GM15510 (cell line): ENCODE data around the gene TNS3.

Experiments used
- POLR2A ChIP-seq: IDR thresholded peaks from 3 replicates; pipeline ENCODE4 v1.6.1; 2011; ENCODE audit warnings: borderline replicate concordance; ENCODE audit not compliant: insufficient read length; ENCODE audit errors: extremely low read depth

Gene TNS3

DNA sequence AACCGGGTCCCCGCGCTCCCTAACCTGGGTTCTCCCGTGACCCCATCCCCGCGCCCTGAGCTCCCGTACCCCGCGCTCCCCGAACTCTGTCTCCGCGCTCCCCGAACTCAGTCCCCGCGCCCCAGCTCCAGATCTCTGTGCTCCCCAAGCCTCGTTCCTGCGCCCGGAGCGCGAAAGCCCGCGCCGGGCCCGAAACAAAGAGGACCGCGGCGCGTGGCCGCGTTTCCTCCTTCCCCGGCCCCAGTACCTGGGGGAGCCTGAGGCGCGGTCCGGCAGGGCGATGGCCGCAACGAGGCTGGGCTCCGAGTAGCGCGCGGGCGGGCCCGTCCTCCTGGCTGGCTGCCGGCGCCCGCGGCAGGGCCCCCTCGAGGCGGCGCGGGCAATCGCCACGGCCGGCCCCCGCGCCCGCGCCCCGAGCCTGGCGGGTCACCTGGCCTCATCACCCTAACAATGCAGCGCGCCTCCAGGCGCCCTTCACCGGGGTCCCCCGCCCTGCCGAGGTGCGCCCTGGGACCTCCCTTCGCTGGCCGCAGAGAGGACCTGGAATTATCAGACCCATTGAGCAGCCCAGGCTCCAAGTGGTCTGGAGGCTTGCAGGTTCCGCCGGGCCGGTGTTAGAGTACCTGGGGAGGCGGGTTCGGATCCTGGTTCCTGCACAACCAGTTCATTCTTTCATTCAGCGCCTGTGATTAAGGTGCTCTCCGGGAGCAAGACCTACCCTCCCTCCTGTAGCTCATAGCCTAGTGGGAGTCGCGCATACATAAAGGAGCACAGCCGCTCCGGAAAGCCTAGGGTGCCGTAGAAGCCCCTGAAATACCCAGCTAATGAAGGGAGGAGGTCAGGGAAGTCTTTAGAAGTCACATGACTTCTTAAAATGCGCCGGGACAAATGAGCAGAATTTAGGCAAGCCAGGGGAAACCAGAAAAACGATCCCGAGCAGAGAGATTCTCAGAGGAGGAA lies at the start of gene TNS3:
TNS3 (minus strand) TSS at position 308 of the 960 bp plus-strand sequence. CDS start 142,475 bp downstream, outside the sequence.
- no peak for TF ChIP-seq POLR2A

DNA sequence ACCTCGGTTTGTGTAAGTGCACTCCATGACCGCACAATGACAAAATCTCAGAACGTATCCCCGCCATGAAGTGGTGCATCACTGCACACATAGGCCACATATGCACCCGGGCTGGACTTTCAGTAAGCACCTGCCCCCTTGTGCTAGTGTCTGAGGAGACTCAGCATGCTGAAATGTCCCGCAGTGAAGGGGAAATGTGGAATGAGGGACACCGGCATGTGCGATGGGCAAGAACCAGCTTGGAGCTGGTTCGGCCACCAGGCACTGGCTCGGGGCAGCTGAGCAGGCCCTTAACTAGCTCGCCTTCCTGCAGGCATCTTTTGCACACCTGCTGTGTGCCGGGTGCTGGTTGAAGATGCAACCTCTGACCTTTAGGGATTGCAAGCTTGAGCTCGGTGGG lies 49.8 kb upstream of the TNS3 start:
- TF ChIP-seq POLR2A: no peak

DNA sequence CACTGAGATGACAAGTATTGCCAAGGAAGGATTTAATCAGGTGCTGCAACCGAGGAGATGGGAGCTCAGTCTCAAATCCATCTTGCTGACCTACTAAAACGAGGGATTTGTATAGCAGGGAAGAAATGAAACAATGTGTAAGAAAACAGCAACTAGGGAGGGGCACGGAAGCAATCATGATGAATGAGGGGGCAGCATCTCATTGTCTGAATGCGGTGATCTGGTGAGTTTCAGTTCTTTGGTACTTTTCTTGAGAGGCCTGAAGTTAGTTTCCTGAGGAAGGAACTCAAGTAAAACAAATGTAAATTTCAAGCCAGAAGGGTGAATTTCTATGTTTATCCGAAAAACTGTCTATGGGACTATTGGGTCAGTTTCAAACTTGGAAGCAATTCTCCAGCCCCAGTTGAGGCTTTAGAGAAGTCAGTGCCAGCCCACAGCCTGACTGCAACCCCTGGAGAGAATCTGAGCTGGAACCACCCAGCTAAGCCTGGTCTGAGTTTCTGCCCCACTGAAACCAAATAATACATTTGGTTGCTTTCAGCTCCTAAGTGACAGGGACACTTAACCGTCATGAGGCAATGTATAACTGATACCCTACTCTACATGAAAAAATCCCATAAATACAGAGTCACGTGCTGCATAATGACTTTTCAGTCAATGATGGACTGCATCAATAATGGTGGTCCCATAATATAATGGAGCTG lies 45.8 kb upstream of the TNS3 start:
- TF ChIP-seq POLR2A: no peak

- no peak for TF ChIP-seq POLR2A
These were observed 44.2 kb upstream of the TNS3 start for GRCh38 chr7:47625861-47626715.

DNA sequence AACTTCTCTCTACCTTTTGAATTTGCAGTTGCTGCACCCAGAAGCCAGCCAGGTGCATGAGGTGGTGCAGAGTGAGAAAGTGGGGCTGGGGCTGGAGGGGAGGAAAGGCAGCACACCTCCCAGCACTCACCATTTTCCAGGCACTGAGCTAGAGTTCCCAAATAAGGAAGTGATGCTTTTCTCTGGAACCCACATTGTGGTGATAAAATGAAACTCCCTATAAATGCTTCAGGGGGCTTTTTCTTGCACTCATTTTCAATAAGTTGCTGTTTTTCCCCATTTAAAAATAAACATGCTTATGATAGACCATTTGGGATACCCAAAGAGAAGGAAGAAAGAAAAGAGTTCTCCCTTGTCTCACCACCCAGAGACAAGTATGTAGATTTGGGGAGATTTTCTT lies 42.8 kb upstream of the TNS3 start:
- no peak for TF ChIP-seq POLR2A

DNA sequence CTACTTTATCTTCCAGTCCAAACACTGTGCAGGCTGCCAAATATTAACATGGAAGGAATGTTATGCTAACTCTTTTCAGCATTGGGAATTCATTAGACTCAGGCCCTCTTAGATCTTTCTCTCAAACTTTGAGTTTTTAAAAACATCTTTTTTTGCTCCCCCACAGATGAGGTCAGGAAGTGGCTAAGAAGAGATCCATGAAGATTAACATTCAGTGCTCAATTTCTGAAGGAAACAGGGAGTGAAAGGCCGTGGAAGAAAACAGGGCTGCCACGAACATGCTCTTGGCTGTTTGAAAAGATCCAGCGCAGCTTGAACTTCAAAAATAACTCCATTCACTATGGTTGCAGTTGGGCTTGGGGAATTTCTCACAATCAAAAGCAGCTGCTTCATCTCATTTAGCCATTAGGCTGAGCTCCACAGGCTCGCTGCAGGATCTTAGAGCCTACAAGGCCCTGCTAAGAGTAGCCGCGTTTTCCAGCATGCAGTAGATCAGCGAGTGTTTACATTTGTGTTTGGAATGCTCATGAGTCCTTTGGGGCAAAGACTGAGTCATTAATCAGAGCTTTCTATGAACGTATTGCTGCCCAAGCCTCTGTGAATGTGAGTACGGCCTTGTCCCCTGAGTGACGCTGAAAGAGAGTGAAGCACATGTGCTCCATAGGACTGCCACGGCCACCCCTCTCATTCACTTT lies 41.2 kb upstream of the TNS3 start:
- TF ChIP-seq POLR2A: no peak

DNA sequence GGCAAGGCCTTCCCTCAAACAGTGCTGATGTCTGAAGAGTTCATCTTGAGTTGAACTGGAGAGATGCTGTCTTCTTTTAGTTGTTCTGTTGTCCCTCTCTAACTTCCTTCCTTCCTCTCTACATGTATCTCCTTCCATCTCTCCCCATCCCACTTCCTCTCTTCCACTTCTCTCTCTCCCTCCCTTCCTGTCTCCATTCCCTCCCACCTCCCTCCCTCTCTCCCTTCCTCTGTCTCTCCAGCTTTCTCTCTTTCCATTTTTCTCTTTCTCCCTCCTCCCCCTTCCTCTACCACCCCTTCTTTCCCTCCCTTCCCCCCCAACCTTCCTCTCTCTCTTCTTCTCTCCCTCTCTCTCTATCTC lies 40.7 kb upstream of the TNS3 start:
- no peak for TF ChIP-seq POLR2A

DNA sequence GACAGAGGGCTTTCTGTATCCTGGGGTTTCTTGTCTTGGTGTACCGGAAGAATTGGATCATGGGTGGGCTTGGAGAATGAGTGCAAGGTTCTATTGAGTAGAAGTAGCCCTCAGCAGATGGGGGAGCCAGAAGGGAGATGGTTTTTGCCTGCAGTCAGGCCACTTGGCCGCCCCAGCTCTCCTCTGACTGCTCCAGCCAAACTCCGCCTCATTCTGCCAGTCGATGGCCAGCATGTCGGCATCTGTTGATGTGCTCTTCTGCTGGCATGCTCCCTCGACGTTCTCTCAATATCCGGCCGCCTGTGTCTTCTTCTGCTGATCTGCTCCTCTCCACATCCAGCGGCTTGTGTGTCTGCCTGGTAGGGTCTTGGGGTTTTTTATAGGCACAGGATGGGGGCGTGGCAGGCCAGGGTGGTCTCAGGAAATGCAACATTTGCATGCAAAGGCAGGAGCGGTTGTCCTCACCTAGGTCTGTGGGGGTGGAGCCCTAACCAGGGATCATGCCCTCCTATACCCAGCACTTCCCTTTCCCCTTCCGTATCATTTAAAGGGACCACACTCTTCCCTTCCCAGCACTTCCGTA lies 40.2 kb upstream of the TNS3 start:
- no peak for TF ChIP-seq POLR2A

DNA sequence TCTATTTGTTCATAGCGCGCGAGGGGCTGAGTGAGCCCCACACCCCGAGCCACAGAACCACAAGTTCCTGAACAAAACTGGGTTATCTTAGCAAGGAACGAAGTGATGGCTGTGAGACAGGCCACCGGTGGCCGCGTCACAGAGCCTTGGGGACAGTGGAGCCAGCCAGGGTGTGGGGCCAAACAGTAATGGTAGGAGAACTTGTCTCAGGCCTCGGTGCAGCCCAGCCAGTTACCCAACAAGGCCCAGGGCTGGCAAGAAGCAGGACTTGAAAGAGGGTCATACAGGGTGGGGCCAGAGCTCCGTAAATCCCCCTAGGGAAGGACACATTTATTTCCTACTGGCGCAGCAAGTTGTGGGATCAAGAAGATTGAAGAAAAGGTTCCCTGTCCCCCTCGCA lies 39.4 kb upstream of the TNS3 start:
- no peak for TF ChIP-seq POLR2A

DNA sequence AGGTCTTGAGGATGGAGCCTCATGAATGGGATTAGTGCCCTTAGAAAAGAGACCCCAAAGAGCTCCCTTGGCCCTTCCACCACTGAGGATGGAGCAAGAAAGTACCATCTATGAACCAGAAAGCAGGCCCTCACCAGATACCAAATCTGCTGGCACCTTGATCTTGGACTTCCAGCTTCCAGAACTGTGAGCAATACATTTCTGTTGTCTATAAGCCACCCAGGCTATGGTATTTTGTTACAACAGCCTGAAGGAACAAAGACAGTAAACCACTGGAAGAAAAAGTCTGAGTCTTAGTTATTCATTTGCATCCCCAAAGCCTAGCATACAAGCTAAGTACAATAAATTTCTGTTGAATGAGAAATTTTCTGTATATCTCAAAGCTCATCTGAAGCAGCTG lies 37.9 kb upstream of the TNS3 start:
- no peak for TF ChIP-seq POLR2A

- TF ChIP-seq POLR2A: no peak
These were observed 35.2 kb upstream of the TNS3 start for GRCh38 chr7:47617131-47617530.

- no peak for TF ChIP-seq POLR2A
These were observed 32.5 kb upstream of the TNS3 start for GRCh38 chr7:47614450-47614849.

GRCh38 chr7:47611045-47611511 lies 29.2 kb upstream of the TNS3 start:
- TF ChIP-seq POLR2A: no peak

- TF ChIP-seq POLR2A: no peak
These were observed 28.7 kb upstream of the TNS3 start for GRCh38 chr7:47610506-47611044.

- TF ChIP-seq POLR2A: no peak
These were observed 28.0 kb upstream of the TNS3 start for GRCh38 chr7:47609803-47610452.
